AG09319 (cell line): ENCODE measurements around the gene PGPEP1.
"Not testable (repeated sequence)": the region's sequence is repeated elsewhere in the genome, so short reads cannot be mapped to it uniquely, and the experiment has no call there.

Experiments used
- DNase-seq: peaks from one replicate; pipeline ENCODE4 v3.0.0-alpha.2; 2010; ENCODE audit warnings: low read depth; ENCODE audit errors: extremely low read depth
- CTCF ChIP-seq: IDR thresholded peaks from 2 replicates; pipeline ENCODE4 v1.5.1; 2011; ENCODE audit warnings: low read depth, mild to moderate bottlenecking, inconsistent platforms, low read length, moderate library complexity

The PGPEP1 gene

GRCh38 chr19:18317961-18318800 lies 22.2 kb upstream of the PGPEP1 start:
- TF ChIP-seq CTCF: no peak
- DNase-seq: no peak

GRCh38 chr19:18319591-18320135 lies 20.7 kb upstream of the PGPEP1 start:
- DNase-seq: no peak
- TF ChIP-seq CTCF: no peak

- no peak for TF ChIP-seq CTCF
- DNase-seq: no peak
Observed at GRCh38 chr19:18320865-18321733, 19.3 kb upstream of the PGPEP1 start.

- no peak for TF ChIP-seq CTCF
- DNase-seq: no peak
Observed at GRCh38 chr19:18321734-18322102, 18.7 kb upstream of the PGPEP1 start.

- DNase-seq: no peak
- TF ChIP-seq CTCF: peak; percentile 21
Observed at GRCh38 chr19:18322318-18322758, 18.1 kb upstream of the PGPEP1 start.

- peak; percentile 85 for DNase-seq
- TF ChIP-seq CTCF: peak; percentile 16
Observed at GRCh38 chr19:18322759-18323460, 17.5 kb upstream of the PGPEP1 start, which contains the start of gene LSM4. Gene LSM4, minus strand, starts transcription at chr19:18323076. Its CDS starts 56 bp downstream, at chr19:18323020.

GRCh38 chr19:18324373-18324731 lies 16.0 kb upstream of the PGPEP1 start:
- DNase-seq: not testable (repeated sequence)
